ENCODE data around the gene ZC3H10.
"Not testable (repeated sequence)": the region's sequence is repeated elsewhere in the genome, so short reads cannot be mapped to it uniquely, and the experiment has no call there.

ZC3H10 gene

DNA sequence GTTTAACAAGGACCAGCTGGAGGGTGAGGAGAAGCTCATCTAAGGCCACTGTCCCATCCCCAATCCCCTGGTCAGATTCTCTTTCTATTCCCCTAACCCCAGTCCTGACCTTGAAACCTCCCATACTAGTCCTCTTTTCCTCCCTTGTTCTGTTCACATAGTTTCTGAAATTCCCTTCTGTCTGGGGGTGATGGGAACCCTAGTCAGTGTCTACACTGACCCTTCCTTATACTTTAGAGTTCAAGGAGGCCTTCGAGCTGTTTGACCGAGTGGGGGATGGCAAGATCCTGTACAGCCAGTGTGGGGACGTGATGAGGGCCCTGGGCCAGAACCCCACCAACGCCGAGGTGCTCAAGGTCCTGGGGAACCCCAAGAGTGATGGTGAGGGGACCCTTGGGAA is 36.8 kb downstream of the ZC3H10 start:
- DNase-seq (ENCODE audit: low spot score) = no peak

DNA sequence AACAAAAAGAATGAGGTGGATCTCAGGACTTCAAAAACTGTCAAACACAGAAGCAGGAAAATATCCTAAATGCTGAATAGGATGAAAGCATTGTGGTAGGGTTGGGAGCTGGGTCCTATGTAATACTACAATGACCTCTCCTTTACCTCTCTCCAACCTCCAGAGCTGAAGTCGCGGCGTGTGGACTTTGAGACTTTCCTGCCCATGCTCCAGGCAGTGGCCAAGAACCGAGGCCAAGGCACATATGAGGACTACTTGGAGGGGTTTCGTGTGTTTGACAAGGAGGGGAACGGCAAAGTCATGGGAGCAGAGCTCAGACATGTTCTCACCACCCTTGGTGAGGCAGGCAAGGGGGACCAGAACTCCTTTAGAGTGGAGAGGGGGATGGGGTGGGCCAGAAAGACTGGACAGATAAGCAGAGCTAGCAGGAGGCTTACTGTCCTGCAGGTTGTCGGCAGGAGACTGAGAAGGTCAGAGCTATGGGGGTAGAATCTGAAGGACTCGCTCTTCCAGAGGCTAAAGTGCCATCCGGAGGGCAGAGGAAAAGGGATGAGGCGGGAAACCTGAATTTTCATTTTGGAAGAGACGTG is 37.3 kb downstream of the ZC3H10 start:
- no peak for DNase-seq (ENCODE audit: low spot score)

DNA sequence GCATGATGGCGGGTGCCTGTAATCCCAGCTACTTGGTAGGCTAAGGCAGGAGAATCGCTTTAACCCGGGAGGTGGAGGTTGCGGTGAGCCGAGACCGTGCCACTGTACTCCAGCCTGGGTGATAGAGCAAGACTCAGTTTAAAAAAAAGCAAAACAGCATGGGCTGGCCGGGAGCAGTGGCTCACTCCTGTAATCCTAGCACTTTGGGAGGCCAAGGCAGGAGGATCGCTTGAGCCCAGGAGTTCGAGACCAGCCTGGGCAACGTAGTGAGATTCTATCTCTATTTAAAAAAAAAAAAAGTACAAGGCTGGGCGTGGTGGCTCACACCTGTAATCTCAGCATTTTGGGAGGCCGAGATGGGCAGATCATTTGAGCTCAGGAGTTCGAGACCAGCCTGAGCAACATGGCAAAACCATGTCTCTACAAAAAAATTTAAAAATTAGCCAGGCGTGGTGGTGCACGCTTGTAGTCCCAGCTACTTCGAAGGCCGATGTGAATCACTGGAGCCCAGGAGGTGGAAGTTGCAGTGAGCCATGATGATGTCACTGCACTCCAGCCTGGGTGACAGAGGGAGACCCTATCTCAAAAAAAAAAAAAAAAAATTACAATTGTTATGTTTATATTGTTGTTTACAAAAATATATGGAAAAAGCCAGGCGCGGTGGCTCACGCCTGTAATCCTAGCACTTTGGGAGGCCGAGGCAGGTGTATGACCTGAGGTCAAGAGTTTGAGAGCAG is 38.6 kb downstream of the ZC3H10 start:
- not testable (repeated sequence) for DNase-seq (ENCODE audit: low spot score)

DNA sequence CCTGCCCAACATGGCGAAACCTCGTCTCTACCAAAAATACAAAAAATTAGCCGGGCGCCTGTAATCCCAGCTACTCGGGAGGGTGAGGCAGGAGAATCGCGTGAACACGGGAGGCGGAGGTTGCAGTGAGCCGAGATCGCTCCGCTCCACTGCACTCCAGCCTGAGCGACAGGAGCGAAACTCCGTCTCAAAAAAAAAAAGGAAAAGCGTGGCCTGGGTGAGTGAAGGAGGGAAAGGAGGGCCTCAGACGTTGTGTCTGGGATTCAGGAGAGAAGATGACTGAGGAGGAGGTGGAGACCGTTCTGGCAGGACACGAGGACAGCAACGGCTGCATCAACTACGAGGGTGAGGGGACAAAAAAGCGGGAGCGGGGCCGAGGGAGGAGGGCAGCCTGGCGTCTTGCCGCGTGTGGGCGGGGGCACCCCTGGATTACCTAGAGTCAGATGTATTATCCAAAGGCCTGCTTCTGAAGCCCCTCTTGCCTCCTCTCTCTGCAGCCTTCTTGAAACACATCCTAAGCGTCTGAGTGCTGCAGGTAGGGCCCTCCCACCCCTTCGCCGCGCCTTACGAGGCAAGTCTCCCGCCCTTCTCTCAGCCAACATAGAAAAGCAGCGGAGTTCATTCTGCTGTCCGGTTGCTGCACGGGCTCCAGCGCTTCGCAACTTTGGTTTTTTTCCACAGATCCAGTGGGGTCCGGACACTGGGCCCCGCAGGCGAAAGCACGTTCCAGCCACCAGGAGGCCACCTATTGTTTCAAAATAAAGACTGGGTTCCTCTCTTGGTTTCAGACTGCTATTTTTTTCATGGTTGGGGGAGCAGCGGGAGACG is 39.3 kb downstream of the ZC3H10 start:
- DNase-seq (ENCODE audit: low spot score) = peak; percentile 82

DNA sequence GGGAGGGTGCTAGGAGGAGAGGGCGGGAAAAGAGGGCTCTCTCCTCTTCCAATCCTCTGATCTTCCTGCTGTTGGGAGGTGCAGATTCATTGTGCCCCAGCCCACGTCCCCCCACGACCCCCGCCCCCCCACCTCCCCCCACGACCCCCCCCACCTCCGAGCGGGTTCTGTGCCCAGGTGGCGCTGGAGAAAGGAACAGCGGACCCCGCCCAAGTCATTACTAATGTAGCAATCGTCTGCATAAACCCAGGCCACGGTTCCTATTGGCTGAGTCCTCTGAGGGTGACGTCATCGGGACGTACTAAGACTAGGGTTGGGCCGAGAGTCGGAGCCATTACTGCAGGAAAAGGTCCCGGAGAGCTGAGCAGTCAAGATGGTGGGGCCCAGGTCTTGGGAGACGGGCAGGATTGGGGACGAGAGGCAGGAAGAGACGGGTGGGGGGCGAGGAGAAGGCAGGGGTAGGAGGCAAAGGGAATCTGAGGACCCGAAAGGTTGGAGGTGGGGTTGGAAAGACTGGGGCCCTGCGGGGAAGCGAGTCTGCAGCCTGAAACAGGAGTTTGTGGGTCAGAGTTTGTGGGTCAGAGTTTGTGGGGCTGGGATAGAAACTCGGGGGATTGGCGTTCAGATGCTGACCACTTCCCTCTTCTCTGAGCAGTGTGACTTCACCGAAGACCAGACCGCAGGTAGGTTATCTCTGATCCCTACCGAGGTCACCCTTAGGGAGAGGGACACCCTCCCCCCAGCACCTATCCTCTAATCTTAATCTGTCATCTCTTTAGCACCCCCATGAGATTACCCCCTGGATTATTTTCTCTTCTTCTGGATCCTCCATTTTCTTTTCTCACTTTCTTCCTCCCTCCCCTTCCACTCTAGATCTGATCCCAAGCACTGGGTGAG is 40.2 kb downstream of the ZC3H10 start, which contains the start of gene MYL6:
TSS of gene MYL6 (plus strand) at position 331 of the 897 bp plus-strand sequence. CDS start at position 374, 43 bp downstream.
- DNase-seq (ENCODE audit: low spot score) = peak; percentile 97

DNA sequence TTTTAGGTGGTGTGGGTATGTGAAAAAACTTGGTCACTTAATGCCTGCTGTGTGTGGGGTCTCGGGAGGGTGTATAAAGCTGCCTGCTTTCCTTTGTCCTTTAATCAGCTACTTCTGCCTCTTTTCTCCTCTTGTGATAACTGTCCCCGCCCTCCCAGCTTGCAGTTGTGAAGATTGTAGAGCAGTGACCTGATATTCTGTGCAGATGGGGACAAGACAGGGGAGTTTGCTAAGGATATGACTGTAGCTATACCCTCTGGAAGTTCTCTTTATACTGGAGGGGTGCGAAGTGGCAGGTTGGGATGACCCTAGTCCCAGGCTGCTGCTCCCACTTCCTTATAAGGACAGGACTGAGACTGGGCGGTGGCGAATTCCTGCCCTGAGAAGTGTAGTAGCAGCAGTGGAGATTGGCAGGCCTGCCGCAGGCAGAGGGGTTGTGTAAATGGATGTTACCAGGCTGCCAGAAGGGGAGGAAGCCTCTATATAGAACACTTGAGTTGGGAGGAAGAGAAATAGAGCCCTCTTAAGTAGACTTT is 40.9 kb downstream of the ZC3H10 start:
- DNase-seq (ENCODE audit: low spot score) = peak; percentile 40

DNA sequence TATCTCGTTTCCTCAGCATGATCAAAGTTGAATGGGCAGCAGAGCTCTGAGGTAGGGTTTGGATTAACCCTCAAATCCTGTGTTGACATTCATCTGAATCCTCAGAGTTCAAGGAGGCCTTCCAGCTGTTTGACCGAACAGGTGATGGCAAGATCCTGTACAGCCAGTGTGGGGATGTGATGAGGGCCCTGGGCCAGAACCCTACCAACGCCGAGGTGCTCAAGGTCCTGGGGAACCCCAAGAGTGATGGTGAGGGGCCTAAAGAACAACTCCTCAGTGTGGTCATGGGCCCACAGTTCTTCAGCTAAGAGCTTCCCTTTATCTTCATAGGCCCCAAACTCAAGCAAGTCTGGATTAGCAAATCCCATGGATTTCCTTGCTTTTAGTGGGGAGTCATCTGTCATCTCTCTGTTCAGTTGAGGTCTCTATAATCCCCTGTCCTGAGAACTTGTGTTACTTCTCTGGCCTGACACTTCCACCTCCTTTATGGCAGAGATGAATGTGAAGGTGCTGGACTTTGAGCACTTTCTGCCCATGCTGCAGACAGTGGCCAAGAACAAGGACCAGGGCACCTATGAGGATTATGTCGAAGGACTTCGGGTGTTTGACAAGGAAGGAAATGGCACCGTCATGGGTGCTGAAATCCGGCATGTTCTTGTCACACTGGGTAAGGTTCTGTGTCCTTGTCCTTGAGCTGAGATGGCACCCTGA is 41.6 kb downstream of the ZC3H10 start:
- no peak for DNase-seq (ENCODE audit: low spot score)

DNA sequence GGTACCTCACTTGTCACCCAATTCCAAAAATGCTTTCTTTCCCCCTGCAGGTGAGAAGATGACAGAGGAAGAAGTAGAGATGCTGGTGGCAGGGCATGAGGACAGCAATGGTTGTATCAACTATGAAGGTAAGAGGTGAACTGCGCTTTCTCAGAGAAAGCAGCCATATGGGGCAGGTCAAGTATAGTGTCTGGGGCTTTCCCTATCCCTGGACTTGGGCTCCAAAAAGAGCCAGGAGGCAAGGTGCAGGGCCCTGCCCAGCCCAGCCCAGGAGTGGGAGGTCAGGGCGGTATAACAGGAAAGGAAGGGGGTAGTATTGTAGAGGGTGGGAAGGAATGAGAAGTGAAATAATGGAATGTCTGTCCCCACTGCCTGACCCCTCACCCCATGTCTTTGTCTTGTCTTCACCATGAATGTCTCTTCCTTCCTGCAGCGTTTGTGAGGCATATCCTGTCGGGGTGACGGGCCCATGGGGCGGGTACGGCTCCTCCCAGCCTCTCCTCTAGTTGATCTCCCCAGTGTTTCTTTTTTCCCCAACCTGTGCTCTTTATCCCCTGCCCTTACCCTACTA is 42.2 kb downstream of the ZC3H10 start:
- no peak for DNase-seq (ENCODE audit: low spot score)

DNA sequence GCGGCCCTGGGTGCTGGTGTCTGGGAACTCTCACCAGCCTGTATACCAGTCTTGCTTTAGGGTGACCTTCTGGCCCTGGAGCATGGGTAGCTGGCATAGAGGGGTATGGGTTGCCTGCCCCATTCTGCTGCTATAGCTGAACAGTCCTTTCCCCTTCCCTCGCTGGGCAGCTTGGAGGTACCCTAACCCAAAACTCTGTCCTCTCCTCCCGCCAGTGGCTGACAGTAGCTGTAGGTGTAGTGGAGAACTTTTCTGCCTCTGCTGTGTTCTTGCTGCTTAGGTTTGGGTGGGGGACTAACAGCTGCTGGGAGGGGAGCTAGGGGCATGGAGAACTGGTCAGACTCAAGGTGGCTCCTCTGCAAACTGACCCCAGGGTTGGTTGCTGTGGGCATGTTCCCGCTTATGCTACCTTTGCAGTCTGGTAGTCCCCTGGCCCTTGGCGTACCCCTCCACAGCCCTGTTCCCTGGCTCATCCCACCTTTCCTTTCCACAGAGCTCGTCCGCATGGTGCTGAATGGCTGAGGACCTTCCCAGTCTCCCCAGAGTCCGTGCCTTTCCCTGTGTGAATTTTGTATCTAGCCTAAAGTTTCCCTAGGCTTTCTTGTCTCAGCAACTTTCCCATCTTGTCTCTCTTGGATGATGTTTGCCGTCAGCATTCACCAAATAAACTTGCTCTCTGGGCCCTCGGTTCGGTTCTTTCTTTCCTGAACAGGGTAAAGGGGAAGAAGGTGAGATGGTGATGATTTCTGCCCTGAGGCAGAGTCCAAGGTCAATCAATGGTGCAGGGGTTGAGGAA is 43.0 kb downstream of the ZC3H10 start:
- no peak for DNase-seq (ENCODE audit: low spot score)

DNA sequence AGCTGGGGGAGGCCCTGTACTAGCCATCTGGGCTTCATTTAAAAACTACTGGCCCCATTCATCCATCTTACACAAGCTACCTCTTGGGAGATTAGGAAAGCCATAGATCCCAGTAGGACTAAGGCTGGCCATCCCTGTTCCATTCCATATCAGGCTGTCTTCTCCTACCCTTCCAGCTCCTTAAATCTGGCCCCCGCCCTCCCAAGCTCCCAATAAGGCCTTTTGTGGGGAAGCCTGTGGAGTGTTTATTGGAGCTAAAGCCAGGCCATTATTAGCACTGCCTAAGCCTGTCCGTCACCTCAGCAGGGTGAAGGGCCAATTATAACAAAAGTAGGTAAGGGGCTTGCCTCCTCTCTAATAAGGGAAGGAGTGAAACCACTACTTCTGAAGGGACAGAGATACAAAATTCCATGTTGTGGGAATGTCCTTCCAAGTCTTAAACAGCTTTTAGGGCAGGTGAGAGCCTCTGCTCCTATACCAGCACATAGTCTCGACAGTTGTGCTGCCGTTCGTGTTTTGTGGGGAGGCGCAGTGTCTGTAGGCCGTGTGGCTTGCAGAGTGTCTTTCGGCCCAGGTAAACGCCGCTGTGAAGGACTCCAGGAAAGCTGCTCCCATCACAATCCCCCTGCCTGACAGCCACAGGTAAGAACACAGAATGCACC is 43.8 kb downstream of the ZC3H10 start:
- no peak for DNase-seq (ENCODE audit: low spot score)

DNA sequence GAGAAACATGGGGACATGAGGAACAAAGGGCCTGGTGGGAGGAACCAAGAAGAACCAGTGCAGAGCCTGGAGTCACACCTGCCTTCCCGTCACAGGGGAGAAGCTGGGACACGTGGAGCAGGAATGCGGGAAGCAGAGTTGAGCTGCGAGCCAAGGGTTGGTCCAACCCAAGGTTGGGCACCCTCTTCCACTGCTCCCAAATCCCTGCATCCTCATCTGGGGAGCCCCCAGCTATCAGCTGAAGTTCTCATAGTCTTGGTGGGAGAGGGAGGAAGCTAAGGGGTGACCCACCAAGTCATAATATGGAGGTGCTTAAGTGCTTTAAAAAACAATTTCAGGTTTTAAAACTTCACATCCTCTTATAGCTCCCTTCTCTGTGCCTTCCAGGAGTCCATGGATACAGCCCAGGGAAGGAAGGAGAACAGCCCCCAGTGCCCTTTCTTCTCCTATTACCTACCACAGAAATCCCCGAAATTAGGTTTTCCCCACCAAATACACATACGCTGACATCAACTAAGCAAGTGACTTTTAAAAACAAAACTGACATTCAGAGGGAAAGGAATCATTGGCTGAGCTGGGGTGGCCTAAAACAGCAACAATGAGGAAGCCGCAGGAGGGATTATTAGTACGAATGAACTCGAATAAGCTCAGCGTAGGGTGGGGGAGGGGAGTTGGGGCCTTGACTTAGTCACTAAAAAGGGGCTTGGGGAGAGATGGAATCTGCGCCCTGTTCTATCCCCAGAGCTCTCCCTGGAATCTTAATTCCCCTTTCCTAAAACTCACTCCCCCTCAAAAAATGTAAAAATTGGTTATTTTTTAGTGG is 44.6 kb downstream of the ZC3H10 start:
- no peak for DNase-seq (ENCODE audit: low spot score)

DNA sequence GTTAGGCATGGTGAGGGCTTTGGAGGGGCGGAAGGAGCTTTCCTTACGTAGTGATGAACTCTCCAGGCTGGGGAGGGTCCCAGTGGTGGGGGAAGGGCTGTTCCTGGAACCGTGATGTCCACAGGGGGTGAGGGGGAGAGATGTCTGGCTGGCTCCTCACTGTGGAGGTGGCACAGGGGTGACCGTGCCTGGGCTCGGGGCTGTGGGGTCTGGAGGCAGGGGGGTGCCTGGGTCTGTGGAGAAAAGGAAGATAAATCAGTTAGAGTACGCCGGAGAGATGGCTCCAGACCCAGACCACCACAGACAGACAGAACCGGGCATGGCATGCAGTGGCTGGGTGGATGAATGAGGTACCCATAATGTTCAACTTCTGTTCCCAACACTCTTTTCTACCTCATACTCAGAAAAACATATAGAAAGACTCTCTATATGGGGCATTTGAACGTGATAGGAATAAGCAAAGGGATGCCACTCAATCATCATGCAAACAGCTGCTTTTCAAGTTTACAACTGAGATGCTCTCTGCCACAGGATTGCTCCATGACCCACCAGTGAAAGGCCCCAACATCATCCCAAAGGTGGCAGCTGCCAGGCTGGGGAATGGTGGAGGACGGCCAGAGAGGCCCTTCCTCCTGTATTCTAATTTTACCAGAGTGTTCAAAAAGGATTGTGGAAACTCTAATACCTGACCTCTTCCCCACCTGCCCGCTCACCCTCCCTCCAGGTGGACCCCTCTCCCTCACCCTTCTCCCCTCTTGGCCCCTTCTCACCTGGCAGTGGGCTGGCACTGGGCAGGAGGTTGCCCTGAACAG is 45.7 kb downstream of the ZC3H10 start:
- DNase-seq (ENCODE audit: low spot score) = no peak

DNA sequence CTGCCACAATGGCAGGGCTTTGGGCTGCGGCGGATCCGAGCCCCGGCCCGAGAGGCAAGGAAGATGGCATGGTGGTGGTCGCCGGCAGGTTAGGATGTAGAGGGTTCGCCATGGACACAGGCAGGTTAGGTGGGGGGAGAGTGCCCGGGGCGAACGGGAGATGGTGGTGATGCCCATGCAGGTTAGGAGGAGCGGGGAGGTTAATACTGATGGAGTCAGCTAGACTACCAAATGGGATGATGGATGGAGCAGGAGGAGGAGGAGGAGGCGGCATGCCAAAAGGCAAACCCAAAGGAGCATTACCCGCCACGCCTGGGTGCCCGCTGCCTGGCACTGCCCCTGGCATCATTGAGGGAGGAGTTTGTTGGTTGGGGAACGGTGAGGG is 46.3 kb downstream of the ZC3H10 start:
- no peak for DNase-seq (ENCODE audit: low spot score)

DNA sequence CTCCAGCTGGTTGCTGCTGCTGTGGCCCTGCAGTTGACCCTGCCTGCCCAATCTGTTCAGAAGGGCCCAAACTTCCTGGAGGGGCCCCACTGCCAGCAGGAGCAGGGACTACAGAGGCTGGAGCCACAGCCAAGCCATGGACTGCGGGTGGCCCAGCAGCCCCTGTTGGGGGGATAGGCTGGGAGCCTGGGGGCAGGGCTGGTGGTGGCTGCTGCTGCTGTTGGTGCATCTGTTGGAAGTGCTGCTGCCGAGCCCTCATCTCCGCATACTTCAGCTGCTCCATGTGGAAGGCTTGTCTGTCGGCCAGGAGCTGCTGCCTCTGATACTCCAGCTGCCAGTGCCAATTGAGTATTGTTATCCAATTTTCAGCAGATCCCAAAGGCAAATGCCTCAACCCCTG is 47.3 kb downstream of the ZC3H10 start:
- no peak for DNase-seq (ENCODE audit: low spot score)

DNA sequence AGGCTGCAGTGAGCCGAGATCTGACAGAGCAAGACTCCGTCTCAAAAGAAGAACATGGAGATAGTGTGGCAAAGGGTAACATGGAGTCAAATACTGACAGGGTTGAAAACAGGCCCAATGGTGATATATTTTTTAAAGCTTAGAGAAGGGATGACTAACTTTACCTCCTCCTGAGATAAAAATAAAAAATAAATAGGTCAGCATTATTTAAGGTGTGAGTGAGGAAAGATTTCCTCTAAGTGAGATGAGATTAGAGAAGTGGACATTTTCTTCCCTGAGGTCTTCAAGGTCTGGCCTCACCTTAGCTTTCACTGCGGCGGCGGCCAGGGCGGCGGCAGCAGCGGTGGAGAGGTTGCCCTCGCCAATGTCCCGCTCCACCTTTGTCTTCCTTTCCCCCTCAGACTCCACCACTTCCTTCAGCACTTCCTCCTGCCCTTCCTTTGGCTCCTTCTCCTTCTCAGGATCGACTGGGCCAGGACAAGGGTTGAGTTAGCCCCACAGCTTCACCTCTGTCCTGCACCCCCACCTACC is 51.2 kb downstream of the ZC3H10 start:
- DNase-seq (ENCODE audit: low spot score) = no peak

DNA sequence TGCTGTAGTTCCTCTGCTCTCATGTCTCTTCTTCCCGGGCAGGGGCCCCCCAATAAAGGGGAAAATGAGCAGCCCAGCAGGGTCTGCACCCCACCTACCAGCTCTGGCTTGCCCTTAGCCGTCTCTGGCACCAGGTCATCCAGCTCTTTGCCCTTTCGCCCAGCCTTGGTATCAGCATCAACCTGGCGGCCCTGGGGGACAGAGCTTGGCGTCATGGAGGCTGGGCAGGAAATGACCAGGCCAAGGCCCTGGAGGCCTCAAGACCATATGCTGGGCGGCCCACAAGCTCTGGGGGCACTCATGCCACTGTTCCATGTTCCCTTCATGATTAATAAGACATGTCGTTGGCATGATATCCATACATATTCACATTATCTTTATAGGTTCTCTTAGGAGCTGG is 54.8 kb downstream of the ZC3H10 start:
- DNase-seq (ENCODE audit: low spot score) = no peak

Data from HuH-7 (cell line).